Measurements from ENCODE around the gene WDR88. TPM values are rescaled to one million over a fixed set of nuclear protein-coding genes. Genes with fewer than 3 reads are reported as not detected.

WDR88 gene
- total RNA-seq, 4 donors from 2014 or later: not detected

DNA sequence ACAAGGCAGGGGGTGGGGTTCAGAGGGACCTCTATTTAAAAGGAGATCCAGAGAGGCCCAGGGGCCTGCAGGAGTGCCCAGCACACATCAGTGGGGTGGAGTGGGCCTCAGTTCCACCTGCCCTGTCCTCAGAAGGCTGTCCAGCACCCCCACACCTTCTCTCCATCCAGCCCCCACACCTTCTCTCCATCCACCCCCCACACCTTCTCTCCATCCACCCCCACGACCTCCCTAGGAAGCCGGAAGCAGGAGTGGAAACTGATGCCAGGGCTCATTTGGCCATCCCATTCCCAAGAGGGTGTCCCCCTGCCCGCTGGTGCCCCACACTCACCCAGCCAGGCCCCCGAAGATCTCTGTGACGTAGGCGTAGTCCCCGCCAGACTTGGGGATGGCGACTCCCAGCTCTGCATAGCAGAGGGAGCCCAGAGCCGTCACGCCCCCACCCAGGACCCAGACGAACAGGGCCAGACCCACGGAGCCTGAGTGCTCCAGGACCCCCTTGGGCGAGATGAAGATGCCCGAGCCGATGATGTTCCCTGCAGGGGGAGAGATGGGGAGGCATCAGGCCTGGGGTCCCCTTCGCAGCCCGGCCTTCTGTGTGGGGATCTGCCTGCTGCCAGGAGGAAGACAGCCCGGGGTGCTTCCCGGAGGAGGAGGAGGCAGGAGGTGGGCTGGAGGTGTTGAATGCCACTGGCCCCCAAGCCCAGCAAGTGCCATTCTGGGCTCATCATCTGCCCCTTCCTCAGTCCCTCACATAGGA is 83.7 kb downstream of the WDR88 start:
- intact Hi-C loops (cut with DNase I; ENCODE audit: low total_unique reads): no loop called here
- no peaks in the 10 kb centered on the region for H3K27me3 ChIP-seq

DNA sequence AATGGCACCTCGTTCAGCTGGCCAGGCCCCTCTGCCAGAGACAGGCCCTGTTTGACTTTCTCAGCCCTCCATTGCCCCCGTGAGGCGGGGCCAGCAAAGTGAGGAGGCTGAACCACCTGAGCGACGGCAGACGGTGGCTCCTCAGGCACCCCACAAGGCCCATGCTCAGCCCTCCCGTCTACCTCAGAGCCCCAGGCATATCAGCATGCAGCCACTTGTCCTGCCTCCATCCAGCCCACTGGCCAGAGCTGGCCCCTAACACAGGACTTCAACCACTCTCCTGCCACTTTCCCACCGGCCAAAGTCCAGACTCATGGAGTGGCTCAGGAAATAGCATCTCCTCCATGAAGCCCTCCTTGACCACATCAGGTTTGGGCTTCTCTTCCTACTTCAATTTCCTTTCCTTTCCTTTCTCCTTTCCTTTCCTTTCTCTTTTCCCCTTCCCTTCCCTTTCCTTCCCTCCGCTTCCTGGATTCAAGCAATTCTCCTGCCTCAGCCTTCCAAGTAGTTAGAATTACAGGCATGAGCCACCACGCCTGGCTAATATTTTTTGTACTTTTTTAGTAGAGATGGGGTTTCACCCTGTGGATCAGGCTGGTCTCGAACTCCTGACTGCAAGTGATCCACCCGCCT is 84.4 kb downstream of the WDR88 start:
- Histone ChIP-seq H3K4me3 (no peak overlapping the region), H3K9me3 (no peaks in the 10 kb centered on the region), H3K4me1 (no peaks in the 10 kb centered on the region), H3K36me3 (no peaks in the 10 kb centered on the region), H3K27me3 (peaks cover 2% of the 10 kb centered on the region), H3K27ac (no peak overlapping the region)
- DNase-seq: no peak
- 73 to 87% methylated on average over 4 to 12 of the region's 12 CpGs for WGBS, 2 donors (ENCODE audit: low coverage in 1 of 2)
- in situ Hi-C loops (cut with MboI; ENCODE audit: low pct_ligation_motif_present in 1 of 4, low pct_unique_long_range_greater_than_20kb in 1 of 4, low sequenced_read_pairs in 3 of 4) (no loop called here), intact Hi-C loops (cut with DNase I; ENCODE audit: low total_unique reads) (no loop called here)
- TF ChIP-seq POLR2AphosphoS5 (IDR thresholded peaks at IDR 0.05) (no peak), EP300 (IDR thresholded peaks at IDR 0.05; ENCODE audit: low read depth) (no peak), POLR2A (IDR thresholded peaks at IDR 0.05) (no peak)
- TF ChIP-seq, protein P1, sequence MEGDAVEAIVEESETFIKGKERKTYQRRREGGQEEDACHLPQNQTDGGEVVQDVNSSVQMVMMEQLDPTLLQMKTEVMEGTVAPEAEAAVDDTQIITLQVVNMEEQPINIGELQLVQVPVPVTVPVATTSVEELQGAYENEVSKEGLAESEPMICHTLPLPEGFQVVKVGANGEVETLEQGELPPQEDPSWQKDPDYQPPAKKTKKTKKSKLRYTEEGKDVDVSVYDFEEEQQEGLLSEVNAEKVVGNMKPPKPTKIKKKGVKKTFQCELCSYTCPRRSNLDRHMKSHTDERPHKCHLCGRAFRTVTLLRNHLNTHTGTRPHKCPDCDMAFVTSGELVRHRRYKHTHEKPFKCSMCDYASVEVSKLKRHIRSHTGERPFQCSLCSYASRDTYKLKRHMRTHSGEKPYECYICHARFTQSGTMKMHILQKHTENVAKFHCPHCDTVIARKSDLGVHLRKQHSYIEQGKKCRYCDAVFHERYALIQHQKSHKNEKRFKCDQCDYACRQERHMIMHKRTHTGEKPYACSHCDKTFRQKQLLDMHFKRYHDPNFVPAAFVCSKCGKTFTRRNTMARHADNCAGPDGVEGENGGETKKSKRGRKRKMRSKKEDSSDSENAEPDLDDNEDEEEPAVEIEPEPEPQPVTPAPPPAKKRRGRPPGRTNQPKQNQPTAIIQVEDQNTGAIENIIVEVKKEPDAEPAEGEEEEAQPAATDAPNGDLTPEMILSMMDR (IDR thresholded peaks at IDR 0.05): no peak

More for the DNA sequence above, 83.7 kb downstream of the WDR88 start:
- H3K27ac ChIP-seq: no peak overlapping the region
- no peak for DNase-seq
- H3K4me1 ChIP-seq: no peaks in the 10 kb centered on the region
- H3K36me3 ChIP-seq: no peaks in the 10 kb centered on the region
- TF ChIP-seq POLR2A (IDR thresholded peaks at IDR 0.05) (no peak), POLR2AphosphoS5 (IDR thresholded peaks at IDR 0.05) (no peak), EP300 (IDR thresholded peaks at IDR 0.05; ENCODE audit: low read depth) (no peak)
- TF ChIP-seq, protein P1 (IDR thresholded peaks at IDR 0.05): no peak
- no peaks in the 10 kb centered on the region for H3K9me3 ChIP-seq
- WGBS, 2 donors (ENCODE audit: low coverage in 1 of 2): 83 to 87% methylated on average over 2 to 19 of the region's 19 CpGs
- H3K4me3 ChIP-seq: no peak overlapping the region
- in situ Hi-C loops (cut with MboI; ENCODE audit: low pct_ligation_motif_present in 1 of 4, low pct_unique_long_range_greater_than_20kb in 1 of 4, low sequenced_read_pairs in 3 of 4): no loop called here

DNA sequence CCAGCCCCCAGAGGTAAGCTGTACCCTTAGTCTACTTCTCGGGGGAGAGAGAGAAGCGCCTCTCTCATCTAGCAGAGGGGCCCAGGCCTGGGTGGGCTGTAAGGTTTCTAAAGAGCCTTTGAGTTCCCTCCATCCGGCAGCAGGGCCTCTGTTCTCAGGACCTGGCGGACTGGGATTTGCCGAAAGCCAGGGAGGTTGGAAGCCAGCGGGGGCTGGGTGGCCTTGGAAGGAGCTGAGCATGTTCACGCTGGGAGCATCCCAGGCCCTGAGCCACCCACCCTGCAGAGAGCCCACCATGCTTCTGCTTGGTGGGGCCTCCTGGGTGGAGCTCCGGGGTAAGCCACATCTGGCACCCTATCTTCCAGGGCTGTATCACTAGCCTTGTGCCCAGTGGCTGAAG is 86.0 kb downstream of the WDR88 start:
- in situ Hi-C loops (cut with MboI; ENCODE audit: low pct_ligation_motif_present in 1 of 4, low pct_unique_long_range_greater_than_20kb in 1 of 4, low sequenced_read_pairs in 3 of 4): no loop called here
- no peaks in the 10 kb centered on the region for H3K9me3 ChIP-seq
- DNase-seq: no peak
- no peak for TF ChIP-seq POLR2A (IDR thresholded peaks at IDR 0.05)
- no peak for TF ChIP-seq POLR2AphosphoS5 (IDR thresholded peaks at IDR 0.05)
- no peak for TF ChIP-seq EP300 (IDR thresholded peaks at IDR 0.05; ENCODE audit: low read depth)
- TF ChIP-seq, protein P1 (IDR thresholded peaks at IDR 0.05): no peak
- H3K36me3 ChIP-seq: no peaks in the 10 kb centered on the region
- H3K4me1 ChIP-seq: no peaks in the 10 kb centered on the region
- intact Hi-C loops (cut with DNase I; ENCODE audit: low total_unique reads): no loop called here
- H3K4me3 ChIP-seq: no peak overlapping the region
- no peak overlapping the region for H3K27ac ChIP-seq
- peaks cover 16% of the 10 kb centered on the region for H3K27me3 ChIP-seq
- 78% methylated on average over 7 of the region's 8 CpGs; no CpG with 5 or more reads in 1 of the 2 donors for WGBS, 2 donors (ENCODE audit: low coverage in 1 of 2)

DNA sequence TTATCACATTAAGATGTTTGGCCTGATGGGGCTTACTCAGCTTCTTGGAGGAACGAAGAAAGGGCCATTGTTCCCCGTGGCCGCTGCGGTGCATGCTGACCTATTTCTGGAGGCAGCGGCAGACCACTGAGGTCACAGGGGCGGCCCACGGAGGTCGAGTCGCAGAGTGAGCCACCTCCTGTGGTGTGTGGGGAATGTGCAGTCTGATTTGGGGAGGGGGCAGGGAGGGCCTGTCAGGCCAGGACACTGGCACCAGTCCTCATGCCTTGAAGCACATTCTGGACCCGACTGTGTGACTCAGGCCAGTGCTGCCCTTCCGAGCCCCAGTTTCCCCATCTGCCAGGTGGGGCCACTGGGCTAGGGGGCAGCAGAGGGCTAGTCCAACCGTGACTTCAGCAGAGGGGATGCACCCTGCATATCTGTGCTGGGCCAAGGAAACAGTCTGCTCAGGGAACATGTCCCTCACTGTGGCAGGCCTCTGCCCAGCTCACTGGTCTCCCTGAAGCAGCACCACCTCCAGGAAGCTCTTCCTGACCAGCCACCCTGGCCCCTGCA is 87.4 kb downstream of the WDR88 start:
- Histone ChIP-seq H3K27ac (no peak overlapping the region), H3K36me3 (no peaks in the 10 kb centered on the region), H3K4me3 (no peak overlapping the region), H3K4me1 (no peaks in the 10 kb centered on the region), H3K27me3 (peaks cover 30% of the 10 kb centered on the region), H3K9me3 (no peaks in the 10 kb centered on the region)
- WGBS, 2 donors (ENCODE audit: low coverage in 1 of 2): 70% methylated on average over 10 of the region's 12 CpGs; no CpG with 5 or more reads in 1 of the 2 donors
- in situ Hi-C loops (cut with MboI; ENCODE audit: low pct_ligation_motif_present in 1 of 4, low pct_unique_long_range_greater_than_20kb in 1 of 4, low sequenced_read_pairs in 3 of 4): no loop called here
- DNase-seq: no peak
- TF ChIP-seq POLR2AphosphoS5 (IDR thresholded peaks at IDR 0.05): no peak
- no peak for TF ChIP-seq POLR2A (IDR thresholded peaks at IDR 0.05)
- no peak for TF ChIP-seq EP300 (IDR thresholded peaks at IDR 0.05; ENCODE audit: low read depth)
- TF ChIP-seq, protein P1 (IDR thresholded peaks at IDR 0.05): no peak
- intact Hi-C loops (cut with DNase I; ENCODE audit: low total_unique reads): no loop called here

Measured in transverse colon (tissue), 4 donors.